NCI-H510A (cell line): ENCODE results near the gene BRAF.
"Not testable (repeated sequence)": the region's sequence is repeated elsewhere in the genome, so short reads cannot be mapped to it uniquely, and the experiment has no call there.

Experiments used
- DNase-seq: peaks from one replicate; lab custom pipeline; 2025; lab: John Stamatoyannopoulos, UW

Gene BRAF

GRCh38 chr7:140678816-140679130, 246.0 kb downstream of the BRAF start:
- no peak for DNase-seq

GRCh38 chr7:140678081-140678815, 246.5 kb downstream of the BRAF start:
- DNase-seq = no peak

- no peak for DNase-seq
Measured at GRCh38 chr7:140677496-140677895, 247.2 kb downstream of the BRAF start.

- not testable (repeated sequence) for DNase-seq
Measured at GRCh38 chr7:140676956-140677355, 247.8 kb downstream of the BRAF start.

GRCh38 chr7:140676306-140676705, 248.4 kb downstream of the BRAF start:
- DNase-seq = no peak

- DNase-seq = no peak
Measured at GRCh38 chr7:140675726-140676125, 249.0 kb downstream of the BRAF start.

GRCh38 chr7:140674899-140675701, 249.6 kb downstream of the BRAF start:
- DNase-seq = no peak

- DNase-seq = peak; percentile 24
Measured at GRCh38 chr7:140674356-140674800, 250.4 kb downstream of the BRAF start.

GRCh38 chr7:140673774-140674155, 251.0 kb downstream of the BRAF start:
- DNase-seq = no peak

GRCh38 chr7:140673063-140673773, 251.5 kb downstream of the BRAF start:
- DNase-seq = peak; percentile 52

GRCh38 chr7:140672382-140673062, 252.2 kb downstream of the BRAF start, which contains the start of gene ADCK2:
ADCK2 (plus strand) TSS chr7:140672945; CDS start chr7:140673331, 386 bp downstream.
- DNase-seq = peak; percentile 17

- DNase-seq = no peak
Measured at GRCh38 chr7:140671966-140672365, 252.8 kb downstream of the BRAF start.

- no peak for DNase-seq
Measured at GRCh38 chr7:140670343-140670935, 254.3 kb downstream of the BRAF start.

GRCh38 chr7:140669862-140670261, 254.9 kb downstream of the BRAF start:
- not testable (repeated sequence) for DNase-seq

GRCh38 chr7:140669352-140669751, 255.4 kb downstream of the BRAF start:
- DNase-seq = no peak
